Fibroblast of lung (primary cell): ENCODE data around the gene CABP7. TPM values are rescaled to one million over a fixed set of nuclear protein-coding genes. Genes with fewer than 3 reads are reported as not detected.
A peak's percentile ranks its signal among the peaks of the same experiment; 100 is the strongest.

Source experiments
- DNase-seq, 2 donors: peaks; one replicate each; pipeline versions ENCODE4 v3.0.0 to v3.0.0-alpha.2; 2010; ENCODE audit warnings: low read depth in 2 of 2
- H2AFZ ChIP-seq: 2 replicates; pipeline ENCODE4 v1.5.1; 2012; ENCODE audit warnings: low read length, control low read depth, inconsistent platforms
- H3K27ac ChIP-seq: 2 replicates; pipeline ENCODE4 v1.5.1; 2011; ENCODE audit warnings: low read length, control low read depth; ENCODE audit not compliant: insufficient read depth
- H3K27me3 ChIP-seq: 2 replicates; pipeline ENCODE4 v1.5.1; 2011; ENCODE audit warnings: mild to moderate bottlenecking, low read length; ENCODE audit not compliant: control insufficient read depth, insufficient read depth
- H3K36me3 ChIP-seq: 2 replicates; pipeline ENCODE4 v1.5.1; 2011; ENCODE audit warnings: low read length; ENCODE audit not compliant: control insufficient read depth, insufficient read depth
- H3K4me1 ChIP-seq: 2 replicates; pipeline ENCODE4 v1.5.1; 2011; ENCODE audit warnings: low read length; ENCODE audit not compliant: control insufficient read depth, insufficient read depth; ENCODE audit errors: extremely low read depth
- H3K4me2 ChIP-seq: 2 replicates; pipeline ENCODE4 v1.5.1; 2011; ENCODE audit warnings: low read length, control low read depth; ENCODE audit not compliant: insufficient read depth; ENCODE audit errors: extremely low read depth
- H3K4me3 ChIP-seq, 4 experiments: fragments of 200-600 bp in 1 of 4; sonication (generic) in 1 of 4; replicated peaks in 1 of 4; 2 replicates each; pipeline ENCODE4 v1.5.1; 2011 to 2016; ENCODE audit warnings: low read length in 4 of 4, low read depth in 3 of 4, mild to moderate bottlenecking in 3 of 4, control low read depth in 2 of 4, inconsistent platforms in 1 of 4, mixed read lengths in 1 of 4; ENCODE audit not compliant: insufficient read depth in 1 of 4; ENCODE audit errors: control extremely low read depth in 1 of 4
- H3K79me2 ChIP-seq: 2 replicates; pipeline ENCODE4 v1.5.1; 2012; ENCODE audit warnings: mild to moderate bottlenecking, low read length, inconsistent platforms; ENCODE audit not compliant: control insufficient read depth, insufficient read depth
- H3K9ac ChIP-seq: 2 replicates; pipeline ENCODE4 v1.5.1; 2011; ENCODE audit warnings: mild to moderate bottlenecking, low read length, control low read depth; ENCODE audit not compliant: insufficient read depth
- H3K9me3 ChIP-seq: 2 replicates; pipeline ENCODE4 v1.5.1; 2012; ENCODE audit warnings: low read depth, low read length; ENCODE audit not compliant: control insufficient read depth, insufficient read depth
- H4K20me1 ChIP-seq: 2 replicates; pipeline ENCODE4 v1.5.1; 2011; ENCODE audit warnings: low read length; ENCODE audit not compliant: control insufficient read depth, insufficient read depth; ENCODE audit errors: extremely low read depth
- EZH2 ChIP-seq: IDR thresholded peaks from 2 replicates; pipeline ENCODE4 v1.5.1; 2012; ENCODE audit warnings: low read length, control low read depth, mild to moderate bottlenecking; ENCODE audit errors: missing control alignments
- polyA plus RNA-seq, 2 donors: library from polyadenylated mRNA; depleted of rRNA in 1 of 2; stranded (reverse) in 1 of 2; unstranded in 1 of 2; fragments of >200 nt; gene quantifications; 2 replicates each; pipeline ENCODE4 v1.2.1, GENCODE V29; 2011 to 2012; ENCODE audit warnings: missing spikeins in 1 of 2
- total RNA-seq: library from RNA; depleted of rRNA; stranded (reverse); fragments of >200 nt; gene quantifications from 2 replicates; pipeline ENCODE4 v1.2.1, GENCODE V29; 2014
- TF ChIP-seq, protein P1 (sequence below), 2 donors: IDR thresholded peaks in 1 of 2; conservative IDR thresholded peaks in 1 of 2; 1 replicate in 1 of 2; 2 replicates in 1 of 2; pipeline ENCODE4 v1.5.1; 2011 to 2012; ENCODE audit warnings: low read length in 2 of 2, control low read depth in 1 of 2, inconsistent platforms in 1 of 2, low read depth in 1 of 2, mild to moderate bottlenecking in 1 of 2

The CABP7 gene
- total and polyA plus RNA-seq, 2 donors (not counting 1 experiment from before 2014, with no cell fraction given), result not detected

DNA sequence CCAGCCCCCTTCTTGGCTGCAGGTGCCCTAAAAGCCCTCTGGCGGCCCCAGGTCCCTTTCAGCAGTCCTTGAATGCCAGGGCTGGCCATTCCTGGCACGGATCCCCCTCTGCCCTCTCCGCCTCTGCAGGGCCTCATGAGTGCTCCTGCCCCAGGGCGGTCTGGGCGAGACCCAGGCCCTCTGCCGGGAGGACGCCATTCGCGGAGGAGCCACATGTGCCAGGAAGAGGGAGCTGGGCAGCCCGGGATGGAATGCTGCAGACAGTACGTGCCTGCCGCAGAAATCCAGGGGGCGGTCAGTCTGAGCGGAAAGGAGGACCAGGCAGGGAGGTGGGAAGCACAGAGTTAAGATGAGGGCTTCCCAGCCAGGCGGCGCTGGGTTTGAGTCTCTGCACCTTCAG is 2.8 kb downstream of the CABP7 start:
- no peak overlapping the region for H3K27ac ChIP-seq
- no peaks in the 10 kb centered on the region for H4K20me1 ChIP-seq
- H3K4me1 ChIP-seq, result no peaks in the 10 kb centered on the region
- H3K27me3 ChIP-seq, result peaks cover 18% of the 10 kb centered on the region
- H2AFZ ChIP-seq, result no peak overlapping the region
- DNase-seq, result peak in 1 of 2 donors; percentile 34
- no peaks in the 10 kb centered on the region for H3K36me3 ChIP-seq
- TF ChIP-seq EZH2, result no peak
- TF ChIP-seq, protein P1, sequence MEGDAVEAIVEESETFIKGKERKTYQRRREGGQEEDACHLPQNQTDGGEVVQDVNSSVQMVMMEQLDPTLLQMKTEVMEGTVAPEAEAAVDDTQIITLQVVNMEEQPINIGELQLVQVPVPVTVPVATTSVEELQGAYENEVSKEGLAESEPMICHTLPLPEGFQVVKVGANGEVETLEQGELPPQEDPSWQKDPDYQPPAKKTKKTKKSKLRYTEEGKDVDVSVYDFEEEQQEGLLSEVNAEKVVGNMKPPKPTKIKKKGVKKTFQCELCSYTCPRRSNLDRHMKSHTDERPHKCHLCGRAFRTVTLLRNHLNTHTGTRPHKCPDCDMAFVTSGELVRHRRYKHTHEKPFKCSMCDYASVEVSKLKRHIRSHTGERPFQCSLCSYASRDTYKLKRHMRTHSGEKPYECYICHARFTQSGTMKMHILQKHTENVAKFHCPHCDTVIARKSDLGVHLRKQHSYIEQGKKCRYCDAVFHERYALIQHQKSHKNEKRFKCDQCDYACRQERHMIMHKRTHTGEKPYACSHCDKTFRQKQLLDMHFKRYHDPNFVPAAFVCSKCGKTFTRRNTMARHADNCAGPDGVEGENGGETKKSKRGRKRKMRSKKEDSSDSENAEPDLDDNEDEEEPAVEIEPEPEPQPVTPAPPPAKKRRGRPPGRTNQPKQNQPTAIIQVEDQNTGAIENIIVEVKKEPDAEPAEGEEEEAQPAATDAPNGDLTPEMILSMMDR (conservative IDR thresholded peaks at IDR 0.05 in 1 of 2, IDR thresholded peaks at IDR 0.05 in 1 of 2; ENCODE audit: low read depth in 1 of 2, low read length in 2 of 2), result no peak
- no peak overlapping the region for H3K9ac ChIP-seq
- no peak overlapping the region for H3K4me3 ChIP-seq
- no peaks in the 10 kb centered on the region for H3K9me3 ChIP-seq
- no peak overlapping the region for H3K4me2 ChIP-seq
- H3K79me2 ChIP-seq, result no peaks in the 10 kb centered on the region

DNA sequence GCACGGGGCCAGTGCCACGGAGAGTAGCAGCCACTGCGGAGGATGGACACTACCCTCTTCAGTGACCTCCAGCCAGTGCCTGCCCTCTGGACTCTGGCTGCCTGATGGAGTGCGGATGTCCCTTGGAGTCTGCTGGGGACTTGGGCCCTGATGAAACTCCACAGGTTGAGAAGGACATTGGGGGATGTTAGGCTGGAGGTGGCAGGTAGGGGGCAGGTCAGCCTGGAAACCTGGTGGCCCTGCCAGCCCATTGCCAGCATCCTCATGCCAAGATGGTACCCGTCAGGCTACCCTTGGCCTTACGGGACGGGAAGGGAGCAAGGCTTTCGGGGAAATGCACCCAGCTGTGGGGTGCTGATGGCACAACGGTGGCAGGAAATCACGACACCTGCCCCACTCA is 4.0 kb downstream of the CABP7 start:
- H3K4me3 ChIP-seq, result no peak overlapping the region
- TF ChIP-seq, protein P1 (conservative IDR thresholded peaks at IDR 0.05 in 1 of 2, IDR thresholded peaks at IDR 0.05 in 1 of 2; ENCODE audit: low read depth in 1 of 2, low read length in 2 of 2), result no peak
- TF ChIP-seq EZH2, result no peak
- H3K27me3 ChIP-seq, result peaks cover 16% of the 10 kb centered on the region

DNA sequence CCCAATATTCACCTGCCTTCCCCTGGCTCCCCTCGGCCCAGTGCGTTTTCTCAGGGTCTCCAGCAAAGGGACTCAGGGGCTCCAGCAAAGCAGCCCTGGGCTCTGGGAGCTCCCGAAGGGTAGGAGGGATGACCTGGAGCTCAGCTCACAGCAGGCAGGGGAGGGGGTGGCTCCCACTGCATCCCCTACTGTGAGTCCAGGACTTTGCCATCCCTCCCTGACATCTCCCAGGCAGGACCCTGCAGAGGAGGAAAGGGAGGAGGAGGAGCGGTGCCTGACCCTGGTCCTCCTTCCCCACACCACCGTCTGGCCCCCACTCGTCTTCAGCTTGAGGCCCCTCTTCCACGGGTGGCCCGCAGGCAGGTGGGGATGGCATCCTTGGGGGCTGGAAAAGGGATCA is 5.0 kb downstream of the CABP7 start:
- Histone ChIP-seq H3K36me3 (no peaks in the 10 kb centered on the region), H3K27me3 (peaks cover 9% of the 10 kb centered on the region), H3K4me3 (no peak overlapping the region)

More for the DNA sequence above, 4.0 kb downstream of the CABP7 start:
- H3K9me3 ChIP-seq, result no peaks in the 10 kb centered on the region
- H3K36me3 ChIP-seq, result no peaks in the 10 kb centered on the region
- H3K9ac ChIP-seq, result no peak overlapping the region
- no peak for DNase-seq
- H4K20me1 ChIP-seq, result no peaks in the 10 kb centered on the region
- no peak overlapping the region for H2AFZ ChIP-seq
- no peak overlapping the region for H3K4me2 ChIP-seq
- H3K27ac ChIP-seq, result no peak overlapping the region
- no peaks in the 10 kb centered on the region for H3K79me2 ChIP-seq
- H3K4me1 ChIP-seq, result no peaks in the 10 kb centered on the region

More for the DNA sequence above, 5.0 kb downstream of the CABP7 start:
- Histone ChIP-seq H3K4me1 (no peaks in the 10 kb centered on the region), H3K27ac (no peak overlapping the region), H2AFZ (no peak overlapping the region), H3K4me2 (no peak overlapping the region), H3K79me2 (no peaks in the 10 kb centered on the region), H3K9ac (no peak overlapping the region), H4K20me1 (no peaks in the 10 kb centered on the region), H3K9me3 (no peaks in the 10 kb centered on the region)
- DNase-seq, result no peak
- no peak for TF ChIP-seq EZH2
- TF ChIP-seq, protein P1 (conservative IDR thresholded peaks at IDR 0.05 in 1 of 2, IDR thresholded peaks at IDR 0.05 in 1 of 2; ENCODE audit: low read depth in 1 of 2, low read length in 2 of 2), result no peak
